ENCODE results near the gene THSD4.

The THSD4 gene

DNA sequence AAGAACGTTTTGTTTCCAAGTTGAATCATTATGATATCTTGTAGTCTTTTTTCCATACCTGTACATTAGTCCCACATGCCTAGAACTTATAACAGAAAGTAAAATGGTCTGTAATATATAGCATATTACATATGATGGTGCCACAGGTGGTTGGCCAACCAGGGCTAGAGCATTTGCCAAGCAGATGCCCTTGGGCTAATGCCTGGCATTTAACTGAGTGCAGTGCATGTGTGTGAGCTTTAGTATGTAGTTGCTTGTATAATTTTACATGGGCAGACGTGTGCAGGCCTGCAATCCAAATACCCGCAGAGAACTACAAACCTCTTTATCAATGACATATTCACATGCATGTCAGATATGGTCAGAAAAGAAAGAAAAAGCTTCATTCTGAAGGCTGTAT lies 27.5 kb downstream of the THSD4 start:
- H3K27me3 ChIP-seq (ENCODE audit: control insufficient read depth in 1 of 2, insufficient read depth in 1 of 2, low read length in 2 of 2), result no peaks in the 10 kb centered on the region
- no peak overlapping the region for H3K18ac ChIP-seq (ENCODE audit: low read depth in 1 of 2, low read length in 2 of 2)
- peaks cover 18% of the 10 kb centered on the region for H3K79me1 ChIP-seq (replicated peaks; ENCODE audit: low read length, poor library complexity, severe bottlenecking)
- no CpG with 5 or more reads among the region's 3 CpGs for WGBS
- peaks cover 0 to 5% of the 10 kb centered on the region in 2 experiments for H3K36me3 ChIP-seq (ENCODE audit: control insufficient read depth in 1 of 2, insufficient read depth in 2 of 2, low read depth in 1 of 2, low read length in 2 of 2)
- H2BK15ac ChIP-seq (ENCODE audit: low read depth, poor library complexity, severe bottlenecking), result no peak overlapping the region
- H2BK12ac ChIP-seq (ENCODE audit: low read length in 2 of 2), result no peak overlapping the region
- no peak overlapping the region for H3K27ac ChIP-seq (ENCODE audit: low read length, poor library complexity, severe bottlenecking)
- no peak overlapping the region for H3K4me2 ChIP-seq (ENCODE audit: low read length, poor library complexity, severe bottlenecking)
- no peak overlapping the region for H3K9ac ChIP-seq (ENCODE audit: low read length)
- H2BK120ac ChIP-seq (ENCODE audit: low read depth, low read length), result no peak overlapping the region
- H4K8ac ChIP-seq (ENCODE audit: low read length), result no peak overlapping the region
- no peak overlapping the region for H3K14ac ChIP-seq (ENCODE audit: low read length in 2 of 2)
- H2BK5ac ChIP-seq (ENCODE audit: low read depth, low read length, poor library complexity, severe bottlenecking), result no peak overlapping the region
- no peak overlapping the region for H3K4ac ChIP-seq (ENCODE audit: low read depth in 1 of 2, low read length in 2 of 2)
- no peaks in the 10 kb centered on the region for H3K9me3 ChIP-seq (ENCODE audit: control insufficient read depth, low read length)
- no peak overlapping the region for H2AFZ ChIP-seq (ENCODE audit: low read depth, low read length)
- H3K23ac ChIP-seq (ENCODE audit: low read length in 2 of 2), result no peak overlapping the region
- H2AK5ac ChIP-seq (ENCODE audit: low read length, severe bottlenecking), result no peak overlapping the region
- no peak overlapping the region for H4K91ac ChIP-seq (ENCODE audit: low read length)
- H3K4me3 ChIP-seq (ENCODE audit: insufficient read depth in 1 of 2, low read depth in 1 of 2, low read length in 2 of 2), result no peak overlapping the region
- H3K4me1 ChIP-seq (ENCODE audit: control insufficient read depth, insufficient read depth, low read depth, low read length), result no peaks in the 10 kb centered on the region
- no peak for DNase-seq

DNA sequence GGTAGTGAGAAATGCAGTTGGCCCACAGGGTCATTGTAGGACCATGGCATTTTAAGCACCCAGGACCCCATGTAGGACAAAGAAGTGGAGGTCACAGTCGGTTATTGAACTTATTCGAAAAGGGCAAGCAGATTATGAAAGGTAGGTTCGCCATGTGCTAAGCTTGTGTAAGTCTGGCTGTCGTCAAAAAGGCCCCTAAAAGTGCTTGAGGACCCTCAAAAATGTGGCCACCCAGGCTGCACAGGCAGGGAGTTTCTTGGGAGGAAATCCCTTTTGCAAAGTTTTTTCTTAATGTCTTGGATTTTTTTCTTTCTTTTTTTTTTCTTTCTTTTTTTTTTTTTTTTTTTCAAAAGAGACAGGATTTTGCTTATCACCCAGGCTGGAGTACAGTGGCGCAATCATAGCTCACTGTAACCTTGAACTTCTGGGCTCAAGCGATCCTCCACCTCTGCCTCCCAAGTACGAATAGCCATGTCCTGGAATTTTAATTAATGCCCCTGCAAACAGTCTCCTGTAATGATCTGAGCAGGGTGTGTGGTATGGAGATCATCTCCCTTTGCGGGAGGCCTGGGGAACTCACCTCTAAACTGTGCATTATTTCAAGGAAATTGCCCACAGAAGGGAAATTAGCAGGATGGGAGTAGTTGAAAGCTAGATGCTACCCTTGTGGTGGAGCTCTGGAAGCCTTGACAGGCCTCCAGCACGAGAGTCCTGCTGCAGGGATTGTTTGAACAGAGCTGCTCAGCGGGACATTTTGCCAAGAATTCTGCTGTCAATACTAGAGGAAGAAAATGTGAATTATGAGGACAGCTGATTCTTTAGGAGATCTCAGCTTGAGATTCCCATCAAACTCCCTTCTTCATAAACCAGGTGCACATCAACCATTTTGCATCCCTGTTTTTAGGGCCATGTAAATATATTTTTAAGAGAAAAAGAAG lies 28.4 kb downstream of the THSD4 start:
- peaks cover 21% of the 10 kb centered on the region for H3K79me1 ChIP-seq (replicated peaks; ENCODE audit: low read length, poor library complexity, severe bottlenecking)
- H4K91ac ChIP-seq (ENCODE audit: low read length), result no peak overlapping the region
- no peak overlapping the region for H3K4me3 ChIP-seq (ENCODE audit: insufficient read depth in 1 of 2, low read depth in 1 of 2, low read length in 2 of 2)
- no peak overlapping the region for H2BK12ac ChIP-seq (ENCODE audit: low read length in 2 of 2)
- H2BK15ac ChIP-seq (ENCODE audit: low read depth, poor library complexity, severe bottlenecking), result no peak overlapping the region
- no peak overlapping the region for H3K4me2 ChIP-seq (ENCODE audit: low read length, poor library complexity, severe bottlenecking)
- H3K9me3 ChIP-seq (ENCODE audit: control insufficient read depth, low read length), result no peaks in the 10 kb centered on the region
- no peak overlapping the region for H2BK120ac ChIP-seq (ENCODE audit: low read depth, low read length)
- H3K27me3 ChIP-seq (ENCODE audit: control insufficient read depth in 1 of 2, insufficient read depth in 1 of 2, low read length in 2 of 2), result no peaks in the 10 kb centered on the region
- H3K36me3 ChIP-seq (ENCODE audit: control insufficient read depth in 1 of 2, insufficient read depth in 2 of 2, low read depth in 1 of 2, low read length in 2 of 2), result peaks cover 0 to 5% of the 10 kb centered on the region in 2 experiments
- H2BK5ac ChIP-seq (ENCODE audit: low read depth, low read length, poor library complexity, severe bottlenecking), result no peak overlapping the region
- H3K14ac ChIP-seq (ENCODE audit: low read length in 2 of 2), result no peak overlapping the region
- 86% methylated on average over 9 of the region's 10 CpGs for WGBS
- H2AK5ac ChIP-seq (ENCODE audit: low read length, severe bottlenecking), result no peak overlapping the region
- no peak overlapping the region for H3K23ac ChIP-seq (ENCODE audit: low read length in 2 of 2)
- H3K18ac ChIP-seq (ENCODE audit: low read depth in 1 of 2, low read length in 2 of 2), result no peak overlapping the region
- H4K8ac ChIP-seq (ENCODE audit: low read length), result no peak overlapping the region
- no peak overlapping the region for H3K4ac ChIP-seq (ENCODE audit: low read depth in 1 of 2, low read length in 2 of 2)
- H3K9ac ChIP-seq (ENCODE audit: low read length), result no peak overlapping the region
- H3K4me1 ChIP-seq (ENCODE audit: control insufficient read depth, insufficient read depth, low read depth, low read length), result peaks cover 3% of the 10 kb centered on the region
- no peak overlapping the region for H2AFZ ChIP-seq (ENCODE audit: low read depth, low read length)
- no peak for DNase-seq
- H3K27ac ChIP-seq (ENCODE audit: low read length, poor library complexity, severe bottlenecking), result no peak overlapping the region

DNA sequence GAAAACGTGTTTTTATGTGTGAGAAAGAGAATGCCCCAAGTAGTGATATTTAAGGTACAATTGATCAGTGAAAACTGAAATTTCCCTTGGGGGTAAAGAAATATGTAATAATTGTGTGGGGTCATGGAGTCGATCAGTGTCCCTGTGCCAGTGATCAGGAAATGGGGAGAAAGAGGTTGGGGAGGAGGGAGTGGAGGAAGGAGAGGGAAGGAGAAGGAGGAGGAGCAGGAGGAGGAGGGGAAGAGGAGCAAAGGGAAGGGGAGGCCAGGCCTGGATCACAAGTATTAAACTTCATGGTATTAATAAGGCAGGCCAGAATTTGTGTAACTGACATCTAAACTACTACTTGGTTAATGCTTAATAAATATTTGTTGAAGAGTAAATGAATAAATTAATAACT lies 30.4 kb downstream of the THSD4 start:
- H2BK120ac ChIP-seq (ENCODE audit: low read depth, low read length), result no peak overlapping the region
- H3K4me2 ChIP-seq (ENCODE audit: low read length, poor library complexity, severe bottlenecking), result no peak overlapping the region
- H3K4ac ChIP-seq (ENCODE audit: low read depth in 1 of 2, low read length in 2 of 2), result no peak overlapping the region
- H3K79me1 ChIP-seq (replicated peaks; ENCODE audit: low read length, poor library complexity, severe bottlenecking), result peaks cover 14% of the 10 kb centered on the region
- no peak overlapping the region for H4K91ac ChIP-seq (ENCODE audit: low read length)
- no peak overlapping the region for H3K14ac ChIP-seq (ENCODE audit: low read length in 2 of 2)
- no peak overlapping the region for H2BK5ac ChIP-seq (ENCODE audit: low read depth, low read length, poor library complexity, severe bottlenecking)
- peaks cover 5% of the 10 kb centered on the region for H3K4me1 ChIP-seq (ENCODE audit: control insufficient read depth, insufficient read depth, low read depth, low read length)
- 85% methylated on average over 2 of the region's 2 CpGs for WGBS
- H3K9me3 ChIP-seq (ENCODE audit: control insufficient read depth, low read length), result no peaks in the 10 kb centered on the region
- no peak overlapping the region for H2AFZ ChIP-seq (ENCODE audit: low read depth, low read length)
- no peak overlapping the region for H3K18ac ChIP-seq (ENCODE audit: low read depth in 1 of 2, low read length in 2 of 2)
- H2AK5ac ChIP-seq (ENCODE audit: low read length, severe bottlenecking), result no peak overlapping the region
- H3K9ac ChIP-seq (ENCODE audit: low read length), result no peak overlapping the region
- no peak for DNase-seq
- H3K27me3 ChIP-seq (ENCODE audit: control insufficient read depth in 1 of 2, insufficient read depth in 1 of 2, low read length in 2 of 2), result no peaks in the 10 kb centered on the region
- H3K4me3 ChIP-seq (ENCODE audit: insufficient read depth in 1 of 2, low read depth in 1 of 2, low read length in 2 of 2), result no peak overlapping the region
- no peak overlapping the region for H4K8ac ChIP-seq (ENCODE audit: low read length)
- H3K23ac ChIP-seq (ENCODE audit: low read length in 2 of 2), result no peak overlapping the region
- no peak overlapping the region for H2BK15ac ChIP-seq (ENCODE audit: low read depth, poor library complexity, severe bottlenecking)
- H3K36me3 ChIP-seq (ENCODE audit: control insufficient read depth in 1 of 2, insufficient read depth in 2 of 2, low read depth in 1 of 2, low read length in 2 of 2), result peaks cover 0 to 5% of the 10 kb centered on the region in 2 experiments
- no peak overlapping the region for H3K27ac ChIP-seq (ENCODE audit: low read length, poor library complexity, severe bottlenecking)
- H2BK12ac ChIP-seq (ENCODE audit: low read length in 2 of 2), result no peak overlapping the region

DNA sequence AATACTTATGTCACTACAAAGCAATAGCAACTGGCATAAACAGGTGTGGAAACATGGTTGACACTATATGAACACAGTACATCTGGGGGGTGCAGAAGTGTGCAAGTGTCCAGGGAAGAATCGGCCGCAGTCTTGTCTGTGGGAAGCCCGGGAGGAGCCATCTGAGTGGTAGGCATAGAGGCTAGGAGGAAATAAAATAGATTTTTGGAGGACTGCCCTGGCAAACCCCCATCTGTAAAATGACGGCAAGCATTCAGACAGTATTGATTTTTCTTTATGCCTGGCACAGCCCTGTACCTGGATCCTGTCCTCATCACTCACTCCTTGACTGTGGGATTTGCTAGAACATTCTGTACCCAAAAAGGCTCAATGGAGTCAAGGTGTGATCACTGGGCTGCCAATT lies 31.3 kb downstream of the THSD4 start:
- no peak overlapping the region for H3K4me3 ChIP-seq (ENCODE audit: insufficient read depth in 1 of 2, low read depth in 1 of 2, low read length in 2 of 2)
- H3K4me2 ChIP-seq (ENCODE audit: low read length, poor library complexity, severe bottlenecking), result no peak overlapping the region
- H3K14ac ChIP-seq (ENCODE audit: low read length in 2 of 2), result no peak overlapping the region
- no peak overlapping the region for H3K4ac ChIP-seq (ENCODE audit: low read depth in 1 of 2, low read length in 2 of 2)
- no peak for DNase-seq
- H4K91ac ChIP-seq (ENCODE audit: low read length), result no peak overlapping the region
- H2BK12ac ChIP-seq (ENCODE audit: low read length in 2 of 2), result no peak overlapping the region
- no peak overlapping the region for H2BK120ac ChIP-seq (ENCODE audit: low read depth, low read length)
- H4K8ac ChIP-seq (ENCODE audit: low read length), result no peak overlapping the region
- H3K9me3 ChIP-seq (ENCODE audit: control insufficient read depth, low read length), result no peaks in the 10 kb centered on the region
- H3K79me1 ChIP-seq (replicated peaks; ENCODE audit: low read length, poor library complexity, severe bottlenecking), result peaks cover 12% of the 10 kb centered on the region
- H3K27me3 ChIP-seq (ENCODE audit: control insufficient read depth in 1 of 2, insufficient read depth in 1 of 2, low read length in 2 of 2), result no peaks in the 10 kb centered on the region
- H2AK5ac ChIP-seq (ENCODE audit: low read length, severe bottlenecking), result no peak overlapping the region
- peaks cover 0 to 5% of the 10 kb centered on the region in 2 experiments for H3K36me3 ChIP-seq (ENCODE audit: control insufficient read depth in 1 of 2, insufficient read depth in 2 of 2, low read depth in 1 of 2, low read length in 2 of 2)
- 96% methylated on average over 4 of the region's 4 CpGs for WGBS
- H3K18ac ChIP-seq (ENCODE audit: low read depth in 1 of 2, low read length in 2 of 2), result no peak overlapping the region
- no peak overlapping the region for H2AFZ ChIP-seq (ENCODE audit: low read depth, low read length)
- H3K27ac ChIP-seq (ENCODE audit: low read length, poor library complexity, severe bottlenecking), result no peak overlapping the region
- H2BK5ac ChIP-seq (ENCODE audit: low read depth, low read length, poor library complexity, severe bottlenecking), result no peak overlapping the region
- no peak overlapping the region for H3K9ac ChIP-seq (ENCODE audit: low read length)
- peaks cover 5% of the 10 kb centered on the region for H3K4me1 ChIP-seq (ENCODE audit: control insufficient read depth, insufficient read depth, low read depth, low read length)
- H2BK15ac ChIP-seq (ENCODE audit: low read depth, poor library complexity, severe bottlenecking), result no peak overlapping the region
- H3K23ac ChIP-seq (ENCODE audit: low read length in 2 of 2), result no peak overlapping the region
